IMR-90 (cell line): Measurements from ENCODE around the gene HYAL2. TPM values are rescaled to one million over a fixed set of nuclear protein-coding genes. Genes with fewer than 3 reads are reported as not detected.

Experiments
- ATAC-seq: fragments of 200-7000 bp; cut with Tn5 transposase; 2 replicates; pipeline ENCODE4 v1.9.1; 2020; ENCODE audit warnings: low read depth, mild to moderate bottlenecking, moderate library complexity
- BruUV-seq: library from RNA; stranded (reverse); fragments of 400-500 nt; replicated peaks from 2 replicates; lab custom pipeline; 2021; lab: Mats Ljungman, UMichigan
- CTCF ChIA-PET: fragments of 300-600 bp; formaldehyde crosslinking; extraction: SDS; loops from one replicate; lab custom pipeline; 2021; ENCODE audit warnings: antibody characterized with exemption; lab: Yijun Ruan, JAX
- POLR2A ChIA-PET: fragments of 300-600 bp; sonication (Branson Sonifier 250); formaldehyde crosslinking; loops from one replicate; lab custom pipeline; 2022; ENCODE audit warnings: antibody characterized with exemption; ENCODE audit not compliant: unreplicated experiment; lab: Charles Lee
- DNase-seq: peaks from one replicate; pipeline ENCODE4 v3.0.0; 2013
- H2AFZ ChIP-seq: replicated peaks from 2 replicates; pipeline ENCODE3; 2013; ENCODE audit warnings: low read length, mild to moderate bottlenecking; ENCODE audit not compliant: poor library complexity
- H2AK5ac ChIP-seq: 2 replicates; pipeline ENCODE4 v1.6.1; 2013; ENCODE audit warnings: low read depth, low read length, inconsistent platforms
- H2AK9ac ChIP-seq: replicated peaks from 2 replicates; pipeline ENCODE3; 2013; ENCODE audit warnings: mild to moderate bottlenecking, low read depth, low read length, moderate library complexity; ENCODE audit not compliant: poor library complexity
- H2BK120ac ChIP-seq: 2 replicates; pipeline ENCODE4 v1.6.1; 2013; ENCODE audit warnings: low read depth, low read length, inconsistent platforms
- H2BK15ac ChIP-seq: 3 replicates; pipeline ENCODE4 v1.6.1; 2013; ENCODE audit warnings: low read depth, low read length, inconsistent platforms
- H2BK20ac ChIP-seq: 2 replicates; pipeline ENCODE4 v1.6.1; 2013; ENCODE audit warnings: low read depth, mild to moderate bottlenecking, inconsistent platforms, low read length, moderate library complexity
- H2BK5ac ChIP-seq: 2 replicates; pipeline ENCODE4 v1.6.1; 2013; ENCODE audit warnings: mild to moderate bottlenecking, low read depth, low read length, inconsistent platforms; ENCODE audit not compliant: poor library complexity, severe bottlenecking
- H3K14ac ChIP-seq: replicated peaks from 2 replicates; pipeline ENCODE4 v1.6.1; 2013; ENCODE audit warnings: low read depth, low read length, inconsistent platforms
- H3K18ac ChIP-seq: 2 replicates; pipeline ENCODE4 v1.6.1; 2013; ENCODE audit warnings: low read depth, low read length, control low read depth
- H3K23ac ChIP-seq: 2 replicates; pipeline ENCODE4 v1.6.1; 2013; ENCODE audit warnings: low read depth, low read length, inconsistent platforms
- H3K27ac ChIP-seq: 2 replicates; pipeline ENCODE4 v1.5.1; 2013; ENCODE audit warnings: mild to moderate bottlenecking, control low read depth, low read length; ENCODE audit not compliant: insufficient read depth
- H3K27me3 ChIP-seq: 2 replicates; pipeline ENCODE4 v1.6.1; 2013; ENCODE audit warnings: low read length; ENCODE audit not compliant: control insufficient read depth, insufficient read depth
- H3K36me3 ChIP-seq: 2 replicates; pipeline ENCODE4 v1.6.1; 2013; ENCODE audit warnings: low read length, mixed read lengths; ENCODE audit not compliant: control insufficient read depth, insufficient read depth
- H3K4ac ChIP-seq: 2 replicates; pipeline ENCODE4 v1.6.1; 2013; ENCODE audit warnings: low read depth, low read length, inconsistent platforms
- H3K4me1 ChIP-seq: 2 replicates; pipeline ENCODE4 v1.6.1; 2013; ENCODE audit warnings: low read length, mixed read lengths; ENCODE audit not compliant: control insufficient read depth, insufficient read depth
- H3K4me2 ChIP-seq: 2 replicates; pipeline ENCODE4 v1.6.1; 2013; ENCODE audit warnings: low read depth, mild to moderate bottlenecking, control low read depth, low read length, moderate library complexity
- H3K4me3 ChIP-seq: 2 replicates; pipeline ENCODE4 v1.5.1; 2013; ENCODE audit warnings: low read depth, mild to moderate bottlenecking, control low read depth, low read length, moderate library complexity; ENCODE audit not compliant: insufficient read depth
- H3K56ac ChIP-seq: 2 replicates; pipeline ENCODE4 v1.6.1; 2013; ENCODE audit warnings: low read length, inconsistent platforms; ENCODE audit not compliant: insufficient read depth; ENCODE audit errors: extremely low read depth
- H3K79me1 ChIP-seq, 2 experiments: 2 replicates each; pipeline ENCODE4 v1.6.1; 2013; ENCODE audit warnings: low read length in 2 of 2, inconsistent platforms in 1 of 2, low read depth in 1 of 2
- H3K9ac ChIP-seq: 2 replicates; pipeline ENCODE4 v1.6.1; 2013; ENCODE audit warnings: low read depth, low read length, control low read depth
- H3K9me1 ChIP-seq: 2 replicates; pipeline ENCODE4 v1.6.1; 2013; ENCODE audit warnings: low read length, inconsistent platforms; ENCODE audit not compliant: insufficient read depth
- H3K9me3 ChIP-seq: 2 replicates; pipeline ENCODE4 v1.6.1; 2013; ENCODE audit warnings: low read length; ENCODE audit not compliant: control insufficient read depth, insufficient read depth
- H4K20me1 ChIP-seq: 2 replicates; pipeline ENCODE4 v1.6.1; 2013; ENCODE audit warnings: low read length, inconsistent platforms; ENCODE audit not compliant: insufficient read depth
- H4K5ac ChIP-seq: 2 replicates; pipeline ENCODE4 v1.6.1; 2013; ENCODE audit warnings: mild to moderate bottlenecking, low read depth, low read length, control low read depth
- H4K8ac ChIP-seq, 2 experiments: 2 replicates each; pipeline ENCODE4 v1.6.1; 2013; ENCODE audit warnings: low read depth in 2 of 2, low read length in 2 of 2, control low read depth in 1 of 2, inconsistent platforms in 1 of 2
- H4K91ac ChIP-seq: 2 replicates; pipeline ENCODE4 v1.6.1; 2013; ENCODE audit warnings: low read depth, low read length, inconsistent platforms; ENCODE audit not compliant: insufficient read depth
- BHLHE40 ChIP-seq: fragments of 150-350 bp; IDR thresholded peaks from 2 replicates; pipeline ENCODE4 v1.6.1; 2016; ENCODE audit warnings: mild to moderate bottlenecking, low read depth, low read length
- CEBPB ChIP-seq: IDR thresholded peaks from 2 replicates; pipeline ENCODE4 v1.6.1; 2012; ENCODE audit warnings: low read depth, low read length, improper control_type of control experiment
- CHD1 ChIP-seq: IDR thresholded peaks from 2 replicates; pipeline ENCODE4 v1.6.1; 2012; ENCODE audit warnings: low read depth, low read length, improper control_type of control experiment
- FOS ChIP-seq: fragments of 150-350 bp; IDR thresholded peaks from 2 replicates; pipeline ENCODE4 v1.6.1; 2016; ENCODE audit warnings: low read depth, low read length
- MAZ ChIP-seq: IDR thresholded peaks from 2 replicates; pipeline ENCODE4 v1.6.1; 2012; ENCODE audit warnings: low read depth, mild to moderate bottlenecking, low read length, improper control_type of control experiment, moderate library complexity, borderline replicate concordance
- POLR2A ChIP-seq: IDR thresholded peaks from 2 replicates; pipeline ENCODE4 v1.6.1; 2012; ENCODE audit warnings: mild to moderate bottlenecking, low read depth, low read length
- RCOR1 ChIP-seq: IDR thresholded peaks from 2 replicates; pipeline ENCODE4 v1.6.1; 2012; ENCODE audit warnings: mild to moderate bottlenecking, low read length, improper control_type of control experiment; ENCODE audit not compliant: insufficient replicate concordance
- RFX5 ChIP-seq: IDR thresholded peaks from 2 replicates; pipeline ENCODE4 v1.8.0; 2012; ENCODE audit warnings: low read depth, mild to moderate bottlenecking, low read length, moderate library complexity
- SMC3 ChIP-seq: fragments of 150-350 bp; IDR thresholded peaks from 2 replicates; pipeline ENCODE4 v1.6.1; 2016; ENCODE audit warnings: low read depth, mild to moderate bottlenecking, antibody characterized with exemption, low read length, moderate library complexity
- WGBS, 2 experiments: methylation state at CpG; one replicate each; pipeline versions ENCODE4 v1.1.5 to v1.1.7; 2013; ENCODE audit warnings: missing lambda C conversion rate in 2 of 2; ENCODE audit not compliant: insufficient read length in 1 of 2; ENCODE audit errors: extremely low coverage in 2 of 2; 5-methylcytosine and 5-hydroxymethylcytosine counted together
- dilution Hi-C: fragments of 300-500 bp; cut with HindIII; formaldehyde crosslinking; loops from one replicate; pipeline ENCODE4 v1.14.3; 2018; ENCODE audit warnings: low sequenced_read_pairs; ENCODE audit not compliant: unreplicated experiment
- in situ Hi-C: fragments of 300-500 bp; cut with MboI; formaldehyde crosslinking; loops from 3 replicates; pipeline ENCODE4 v1.14.3; 2019; ENCODE audit warnings: low sequenced_read_pairs, inconsistent platforms, mixed read lengths
- intact Hi-C: fragments of 100-400 bp; cut with micrococcal nuclease; formaldehyde crosslinking; loops from 2 replicates; pipeline ENCODE4 v1.10.0; 2022
- polyA plus RNA-seq, 3 experiments: library from polyadenylated mRNA; depleted of rRNA; stranded (reverse); fragments of >200 nt; gene quantifications; 2 replicates each; pipeline ENCODE4 v1.2.3, GENCODE V29; 2012; ENCODE audit warnings: low replicate concordance in 1 of 3
- total RNA-seq: library from RNA; depleted of rRNA; stranded (reverse); fragments of >200 nt; gene quantifications from 2 replicates; pipeline ENCODE4 v1.2.3, GENCODE V29; 2012
- TF ChIP-seq, protein P1 (sequence below): fragments of 150-350 bp; IDR thresholded peaks from 2 replicates; pipeline ENCODE4 v1.6.1; 2016; ENCODE audit warnings: low read depth, mild to moderate bottlenecking, low read length, moderate library complexity, borderline replicate concordance
- TF ChIP-seq, protein P2 (sequence below): conservative IDR thresholded peaks from 2 replicates; pipeline ENCODE4 v1.5.1; 2012; ENCODE audit warnings: mild to moderate bottlenecking, low read depth, low read length, improper control_type of control experiment
- TF ChIP-seq, protein P3 (sequence below): fragments of 150-350 bp; IDR thresholded peaks from 2 replicates; pipeline ENCODE4 v1.6.1; 2017; ENCODE audit warnings: mild to moderate bottlenecking, antibody characterized with exemption, low read length, low read depth

Gene HYAL2
- total and polyA plus RNA-seq, 2 of the 4 experiments (the other 2 are of a cell fraction), result 56.8 to 104 TPM

DNA sequence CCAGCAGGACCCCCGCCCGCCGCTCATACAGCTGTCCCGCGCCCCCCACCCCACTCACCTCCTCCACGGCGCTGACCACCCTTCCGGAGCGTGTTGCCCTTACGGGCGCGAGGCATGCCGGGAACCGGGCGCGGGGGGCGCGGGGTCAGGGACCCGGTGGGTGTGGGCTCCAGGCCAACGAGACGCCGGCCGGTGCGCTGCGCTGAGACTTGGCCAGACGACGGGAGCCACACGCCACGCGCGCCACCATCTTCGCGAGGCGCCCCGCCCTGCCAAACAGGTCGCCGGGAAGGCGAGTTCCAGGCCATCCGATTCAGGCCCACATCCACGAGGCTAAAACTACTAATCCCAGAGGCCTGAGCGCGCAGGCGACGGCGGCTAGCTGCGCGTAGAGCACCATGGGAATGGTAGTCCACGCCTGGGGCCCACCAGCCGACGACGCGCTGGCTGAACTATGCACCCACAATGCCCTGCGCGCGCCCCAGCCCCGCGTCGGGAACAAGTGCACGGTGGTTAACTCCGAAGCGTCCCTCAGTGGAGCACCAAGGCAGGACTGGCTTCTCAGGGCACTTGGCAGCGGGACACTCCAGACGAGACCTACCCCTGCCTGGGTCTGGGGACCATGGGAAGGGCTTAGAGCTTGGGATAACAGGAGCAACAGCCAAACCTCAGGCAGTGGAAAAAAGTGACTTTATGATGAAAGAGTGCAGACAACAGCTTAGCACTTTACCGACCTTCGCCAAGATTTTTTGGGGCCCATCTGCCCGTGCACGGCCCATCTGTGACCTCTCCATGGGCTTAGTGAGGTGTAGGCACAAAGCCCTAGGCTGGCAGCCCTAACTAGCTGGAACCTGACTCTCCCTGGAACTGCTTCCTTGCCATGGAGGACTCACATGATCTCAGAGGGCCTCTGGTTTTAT lies 30.1 kb downstream of the HYAL2 start, which contains the start of gene IFRD2 (continued):
- 0 out of 2 replicates have a peak, but pooled peaks have one; percentile 5 for TF ChIP-seq FOS

DNA sequence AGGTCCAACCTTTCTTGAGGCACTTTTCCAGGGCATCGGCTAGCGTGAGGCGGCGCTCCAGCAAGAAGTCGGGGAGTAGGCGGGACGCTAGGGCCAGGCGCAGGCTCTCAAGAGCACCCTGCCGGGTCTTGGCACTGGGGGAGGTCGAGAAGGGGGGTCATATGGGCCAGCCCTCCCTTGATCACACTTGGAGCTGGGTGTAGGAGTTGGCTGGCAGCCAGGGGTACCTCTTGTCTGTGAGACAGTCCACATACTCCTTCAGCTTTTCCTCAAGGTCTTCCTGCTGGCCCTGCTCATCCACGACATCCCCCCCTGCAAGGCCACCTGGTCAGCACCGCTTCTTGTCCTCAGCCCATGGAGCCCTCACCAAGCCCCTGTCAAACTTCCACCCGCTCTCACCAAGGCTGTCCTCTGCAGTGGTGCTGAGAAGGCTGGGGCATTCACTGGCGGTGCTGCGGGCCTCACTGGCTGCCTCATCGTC lies 32.3 kb downstream of the HYAL2 start:
- Histone ChIP-seq H3K4me1 (peaks cover 8% of the 10 kb centered on the region), H3K27me3 (no peaks in the 10 kb centered on the region), H4K20me1 (no peaks in the 10 kb centered on the region; the same call in 1 of the 2 replicates), H3K56ac (no peak overlapping the region), H3K27ac (no peak overlapping the region), H2BK15ac (no peak overlapping the region), H3K9me1 (no peaks in the 10 kb centered on the region; the same call in 1 of the 2 replicates), H4K91ac (no peak overlapping the region), H2AK5ac (no peak overlapping the region), H4K5ac (no peak overlapping the region), H3K14ac (no peak overlapping the region), H3K36me3 (peaks cover 34% of the 10 kb centered on the region), H3K4me3 (no peak overlapping the region), H3K9me3 (no peaks in the 10 kb centered on the region), H3K4ac (no peak overlapping the region), H3K23ac (no peak overlapping the region), H3K4me2 (no peak overlapping the region), H2BK120ac (no peak overlapping the region), H3K79me1 (peaks cover 14 to 31% of the 10 kb centered on the region in 2 experiments), H2BK5ac (no peak overlapping the region), H3K9ac (no peak overlapping the region), H2AFZ (no peak overlapping the region), H3K18ac (no peak overlapping the region), H4K8ac (no peak overlapping the region), H2AK9ac (no peak overlapping the region), H2BK20ac (no peak overlapping the region)
- BruUV-seq, result no TSS peak
- no peak for ATAC-seq
- ChIA-PET POLR2A (no interaction called here), CTCF (no interaction called here)
- dilution Hi-C loops, result no loop called here
- no peak for DNase-seq
- in situ Hi-C loops, result no loop called here
- WGBS, 2 experiments, result 100% methylated on average over 1 of the region's 16 CpGs; no CpG with 5 or more reads in 1 of the 2 experiments
- intact Hi-C loops, result no loop called here
- TF ChIP-seq RFX5, result no peak
- TF ChIP-seq CEBPB, result no peak
- TF ChIP-seq BHLHE40, result no peak
- no peak for TF ChIP-seq MAZ
- TF ChIP-seq, protein P1, sequence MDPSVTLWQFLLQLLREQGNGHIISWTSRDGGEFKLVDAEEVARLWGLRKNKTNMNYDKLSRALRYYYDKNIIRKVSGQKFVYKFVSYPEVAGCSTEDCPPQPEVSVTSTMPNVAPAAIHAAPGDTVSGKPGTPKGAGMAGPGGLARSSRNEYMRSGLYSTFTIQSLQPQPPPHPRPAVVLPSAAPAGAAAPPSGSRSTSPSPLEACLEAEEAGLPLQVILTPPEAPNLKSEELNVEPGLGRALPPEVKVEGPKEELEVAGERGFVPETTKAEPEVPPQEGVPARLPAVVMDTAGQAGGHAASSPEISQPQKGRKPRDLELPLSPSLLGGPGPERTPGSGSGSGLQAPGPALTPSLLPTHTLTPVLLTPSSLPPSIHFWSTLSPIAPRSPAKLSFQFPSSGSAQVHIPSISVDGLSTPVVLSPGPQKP, result no peak
- TF ChIP-seq, protein P2, sequence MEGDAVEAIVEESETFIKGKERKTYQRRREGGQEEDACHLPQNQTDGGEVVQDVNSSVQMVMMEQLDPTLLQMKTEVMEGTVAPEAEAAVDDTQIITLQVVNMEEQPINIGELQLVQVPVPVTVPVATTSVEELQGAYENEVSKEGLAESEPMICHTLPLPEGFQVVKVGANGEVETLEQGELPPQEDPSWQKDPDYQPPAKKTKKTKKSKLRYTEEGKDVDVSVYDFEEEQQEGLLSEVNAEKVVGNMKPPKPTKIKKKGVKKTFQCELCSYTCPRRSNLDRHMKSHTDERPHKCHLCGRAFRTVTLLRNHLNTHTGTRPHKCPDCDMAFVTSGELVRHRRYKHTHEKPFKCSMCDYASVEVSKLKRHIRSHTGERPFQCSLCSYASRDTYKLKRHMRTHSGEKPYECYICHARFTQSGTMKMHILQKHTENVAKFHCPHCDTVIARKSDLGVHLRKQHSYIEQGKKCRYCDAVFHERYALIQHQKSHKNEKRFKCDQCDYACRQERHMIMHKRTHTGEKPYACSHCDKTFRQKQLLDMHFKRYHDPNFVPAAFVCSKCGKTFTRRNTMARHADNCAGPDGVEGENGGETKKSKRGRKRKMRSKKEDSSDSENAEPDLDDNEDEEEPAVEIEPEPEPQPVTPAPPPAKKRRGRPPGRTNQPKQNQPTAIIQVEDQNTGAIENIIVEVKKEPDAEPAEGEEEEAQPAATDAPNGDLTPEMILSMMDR, result no peak
- TF ChIP-seq CHD1, result no peak
- no peak for TF ChIP-seq SMC3
- TF ChIP-seq, protein P3, sequence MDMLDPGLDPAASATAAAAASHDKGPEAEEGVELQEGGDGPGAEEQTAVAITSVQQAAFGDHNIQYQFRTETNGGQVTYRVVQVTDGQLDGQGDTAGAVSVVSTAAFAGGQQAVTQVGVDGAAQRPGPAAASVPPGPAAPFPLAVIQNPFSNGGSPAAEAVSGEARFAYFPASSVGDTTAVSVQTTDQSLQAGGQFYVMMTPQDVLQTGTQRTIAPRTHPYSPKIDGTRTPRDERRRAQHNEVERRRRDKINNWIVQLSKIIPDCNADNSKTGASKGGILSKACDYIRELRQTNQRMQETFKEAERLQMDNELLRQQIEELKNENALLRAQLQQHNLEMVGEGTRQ, result no peak
- TF ChIP-seq POLR2A, result no peak
- TF ChIP-seq RCOR1, result no peak
